SK-N-SH (cell line): ENCODE data around the gene KNTC1.
"Not testable (repeated sequence)": the region's sequence is repeated elsewhere in the genome, so short reads cannot be mapped to it uniquely, and the experiment has no call there.

Source experiments
- EP300 ChIP-seq, 2 experiments: IDR thresholded peaks; 2 replicates each; pipeline versions ENCODE4 v1.4.0 to v1.6.1; 2012; ENCODE audit warnings: borderline replicate concordance in 1 of 2, low read depth in 1 of 2, low read length in 1 of 2
- EZH2phosphoT487 ChIP-seq: fragments of 200-600 bp; sonication (generic); IDR thresholded peaks from 2 replicates; pipeline ENCODE4 v1.6.1; 2017; ENCODE audit warnings: low read depth, mixed run types, mild to moderate bottlenecking, antibody characterized with exemption, moderate library complexity, borderline replicate concordance
- MXI1 ChIP-seq: IDR thresholded peaks from 2 replicates; pipeline ENCODE4 v1.6.1; 2012; ENCODE audit warnings: mild to moderate bottlenecking, low read depth, low read length, improper control_type of control experiment
- NRF1 ChIP-seq: IDR thresholded peaks from 2 replicates; pipeline ENCODE4 v1.6.1; 2012; ENCODE audit warnings: low read depth, mild to moderate bottlenecking, low read length
- POLR2AphosphoS5 ChIP-seq: IDR thresholded peaks from 2 replicates; pipeline ENCODE4 v1.6.1; 2012; ENCODE audit warnings: low read depth, low read length
- SIN3A ChIP-seq: IDR thresholded peaks from 2 replicates; pipeline ENCODE4 v1.6.1; 2012; ENCODE audit warnings: low read depth, mild to moderate bottlenecking, low read length, moderate library complexity, borderline replicate concordance
- TF ChIP-seq, protein P1 (sequence below): fragments of 200-600 bp; sonication (generic); IDR thresholded peaks from 2 replicates; pipeline ENCODE4 v1.6.1; 2017; ENCODE audit warnings: antibody characterized with exemption, mild to moderate bottlenecking, moderate library complexity
- TF ChIP-seq, protein P2 (sequence below): IDR thresholded peaks from 2 replicates; pipeline ENCODE4 v1.4.0; 2012; ENCODE audit warnings: low read depth

- TF ChIP-seq, protein P1, sequence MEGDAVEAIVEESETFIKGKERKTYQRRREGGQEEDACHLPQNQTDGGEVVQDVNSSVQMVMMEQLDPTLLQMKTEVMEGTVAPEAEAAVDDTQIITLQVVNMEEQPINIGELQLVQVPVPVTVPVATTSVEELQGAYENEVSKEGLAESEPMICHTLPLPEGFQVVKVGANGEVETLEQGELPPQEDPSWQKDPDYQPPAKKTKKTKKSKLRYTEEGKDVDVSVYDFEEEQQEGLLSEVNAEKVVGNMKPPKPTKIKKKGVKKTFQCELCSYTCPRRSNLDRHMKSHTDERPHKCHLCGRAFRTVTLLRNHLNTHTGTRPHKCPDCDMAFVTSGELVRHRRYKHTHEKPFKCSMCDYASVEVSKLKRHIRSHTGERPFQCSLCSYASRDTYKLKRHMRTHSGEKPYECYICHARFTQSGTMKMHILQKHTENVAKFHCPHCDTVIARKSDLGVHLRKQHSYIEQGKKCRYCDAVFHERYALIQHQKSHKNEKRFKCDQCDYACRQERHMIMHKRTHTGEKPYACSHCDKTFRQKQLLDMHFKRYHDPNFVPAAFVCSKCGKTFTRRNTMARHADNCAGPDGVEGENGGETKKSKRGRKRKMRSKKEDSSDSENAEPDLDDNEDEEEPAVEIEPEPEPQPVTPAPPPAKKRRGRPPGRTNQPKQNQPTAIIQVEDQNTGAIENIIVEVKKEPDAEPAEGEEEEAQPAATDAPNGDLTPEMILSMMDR = not testable (repeated sequence)
- TF ChIP-seq MXI1; NRF1; EP300 (IDR thresholded peaks at IDR 0.05; ENCODE audit: borderline replicate concordance in 1 of 2, low read depth in 1 of 2, low read length in 1 of 2); SIN3A; POLR2AphosphoS5; EZH2phosphoT487: not testable (repeated sequence)
- TF ChIP-seq, protein P2, sequence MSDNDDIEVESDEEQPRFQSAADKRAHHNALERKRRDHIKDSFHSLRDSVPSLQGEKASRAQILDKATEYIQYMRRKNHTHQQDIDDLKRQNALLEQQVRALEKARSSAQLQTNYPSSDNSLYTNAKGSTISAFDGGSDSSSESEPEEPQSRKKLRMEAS = not testable (repeated sequence)
These were observed 33.8 kb upstream of the KNTC1 start for GRCh38 chr12:122493222-122493621.
